Esophagus squamous epithelium (tissue), 4 donors: ENCODE data around the gene RNU4-1.

Experiments
- CTCF ChIP-seq, 6 experiments: fragments of 450-650 bp in 4 of 6; fragments of 200-600 bp in 2 of 6; sonication (generic) in 2 of 6; IDR thresholded peaks; one replicate each; pipeline ENCODE4 v1.5.1; 2016 to 2019; ENCODE audit warnings: antibody characterized with exemption in 6 of 6, mild to moderate bottlenecking in 4 of 6, moderate library complexity in 4 of 6
- POLR2A ChIP-seq, 4 donors: fragments of 450-650 bp; IDR thresholded peaks; one replicate each; pipeline ENCODE4 v1.6.1; 2017; ENCODE audit warnings: antibody characterized with exemption in 4 of 4, mild to moderate bottlenecking in 4 of 4, moderate library complexity in 3 of 4

DNA sequence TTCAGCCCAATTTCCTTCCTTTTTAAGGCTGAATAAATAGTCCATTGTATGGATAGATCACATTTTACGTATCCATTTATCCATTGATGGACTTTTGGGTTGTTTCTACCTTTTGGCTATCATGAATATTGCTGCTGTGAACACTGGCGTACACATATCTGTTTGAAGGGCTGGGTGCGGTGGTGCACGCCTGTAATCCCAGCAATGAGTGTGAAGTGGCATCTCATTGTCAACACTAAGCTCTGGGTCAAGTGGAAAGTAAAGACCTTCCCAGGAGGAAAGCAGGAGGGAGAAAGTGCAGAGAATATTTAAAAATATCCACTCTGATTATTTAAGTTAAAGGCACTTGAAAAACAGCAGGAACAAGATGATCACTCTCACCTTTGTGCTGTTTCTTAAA is 46.2 kb upstream of the RNU4-1 start:
- TF ChIP-seq CTCF (IDR thresholded peaks at IDR 0.05) (no peak), POLR2A (IDR thresholded peaks at IDR 0.05) (no peak)
